Activated naive CD4-positive, alpha-beta T cell treated with Interleukin-2 at 50 U/mL for 16 hours (primary cell): ENCODE data around the gene LCN12.

Experiments
- DNase-seq: peaks from one replicate; pipeline ENCODE4 v3.0.0-alpha.2; 2020

LCN12 gene

GRCh38 chr9:136991993-136992818, 40.1 kb downstream of the LCN12 start, which contains the start of gene PAXX:
PAXX (plus strand) TSS chr9:136992422; CDS start chr9:136992444, 22 bp downstream.
- DNase-seq: peak; percentile 95

- DNase-seq: no peak
Measured at GRCh38 chr9:136992819-136993369, 40.8 kb downstream of the LCN12 start.

GRCh38 chr9:136994180-136994887, 42.3 kb downstream of the LCN12 start:
- DNase-seq: no peak

GRCh38 chr9:136994888-136995230, 42.8 kb downstream of the LCN12 start:
- no peak for DNase-seq

GRCh38 chr9:136995362-136995761, 43.3 kb downstream of the LCN12 start:
- no peak for DNase-seq

- no peak for DNase-seq
Measured at GRCh38 chr9:136995772-136996311, 43.8 kb downstream of the LCN12 start.

GRCh38 chr9:136996361-136997292, 44.6 kb downstream of the LCN12 start, which contains the start of gene CLIC3:
CLIC3 (minus strand) TSS chr9:136996568; CDS start chr9:136996543, 25 bp downstream.
- DNase-seq: peak; percentile 43

- DNase-seq: no peak
Measured at GRCh38 chr9:136997371-136997770, 45.3 kb downstream of the LCN12 start.

- DNase-seq: peak; percentile 27
Measured at GRCh38 chr9:136997830-136998234, 45.8 kb downstream of the LCN12 start.

- peak; percentile 41 for DNase-seq
Measured at GRCh38 chr9:137000177-137000930, 48.3 kb downstream of the LCN12 start.

- DNase-seq: no peak
Measured at GRCh38 chr9:137001857-137002645, 50.0 kb downstream of the LCN12 start.

GRCh38 chr9:137002646-137003041, 50.6 kb downstream of the LCN12 start:
- no peak for DNase-seq

GRCh38 chr9:137004285-137004684, 52.2 kb downstream of the LCN12 start:
- DNase-seq: peak; percentile 30
